Activated CD8-positive, alpha-beta T cell treated with anti-CD3 and anti-CD28 coated beads for 36 hours (primary cell): ENCODE measurements around the gene ANKIB1. TPM values are rescaled to one million over a fixed set of nuclear protein-coding genes. Genes with fewer than 3 reads are reported as not detected.
"Not testable (repeated sequence)": the region's sequence is repeated elsewhere in the genome, so short reads cannot be mapped to it uniquely, and the experiment has no call there.

Source experiments
- ATAC-seq: fragments of 200-7000 bp; cut with Tn5 transposase; one replicate; pipeline ENCODE4 v1.10.0; 2021; ENCODE audit warnings: mild to moderate bottlenecking, moderate library complexity
- CTCF ChIA-PET: fragments of 350-600 bp; sonication (Branson Sonifier 250); formaldehyde crosslinking; loops from one replicate; lab custom pipeline; 2021; ENCODE audit warnings: antibody characterized with exemption; lab: Charles Lee
- POLR2A ChIA-PET: fragments of 350-600 bp; sonication (Branson Sonifier 250); formaldehyde crosslinking; loops from one replicate; lab custom pipeline; 2021; ENCODE audit warnings: antibody characterized with exemption; lab: Charles Lee
- DNase-seq: peaks from one replicate; pipeline ENCODE4 v3.0.0-alpha.2; 2020
- H3K27ac Mint-ChIP-seq: one replicate; pipeline ENCODE4 v1.8.0; 2021; ENCODE audit warnings: mild to moderate bottlenecking, mixed read lengths
- H3K27me3 Mint-ChIP-seq: one replicate; pipeline ENCODE4 v1.8.0; 2021; ENCODE audit warnings: mixed read lengths
- H3K36me3 Mint-ChIP-seq: one replicate; pipeline ENCODE4 v1.8.0; 2021; ENCODE audit warnings: low read depth, mixed read lengths
- H3K4me1 Mint-ChIP-seq: one replicate; pipeline ENCODE4 v1.8.0; 2021; ENCODE audit warnings: low read depth, mixed read lengths
- H3K4me3 Mint-ChIP-seq: one replicate; pipeline ENCODE4 v1.8.0; 2021; ENCODE audit warnings: mild to moderate bottlenecking, moderate library complexity, mixed read lengths
- H3K9me3 Mint-ChIP-seq: one replicate; pipeline ENCODE4 v1.8.0; 2021; ENCODE audit warnings: mixed read lengths
- intact Hi-C: fragments of 100-400 bp; cut with micrococcal nuclease; formaldehyde crosslinking; loops from one replicate; pipeline ENCODE4 v1.10.0; 2022
- total RNA-seq, 2 experiments: library from RNA; stranded (reverse); gene quantifications; one replicate each; pipeline ENCODE4 v1.2.3, GENCODE V29; 2021
- TF ChIP-seq, protein P1 (sequence below): fragments of 200-600 bp; IDR thresholded peaks from one replicate; pipeline ENCODE4 v1.8.0; 2022; ENCODE audit warnings: antibody characterized with exemption, mild to moderate bottlenecking

ANKIB1 gene
- total RNA-seq, 2 experiments from 2014 or later, result 32.3 to 34.1 TPM

DNA sequence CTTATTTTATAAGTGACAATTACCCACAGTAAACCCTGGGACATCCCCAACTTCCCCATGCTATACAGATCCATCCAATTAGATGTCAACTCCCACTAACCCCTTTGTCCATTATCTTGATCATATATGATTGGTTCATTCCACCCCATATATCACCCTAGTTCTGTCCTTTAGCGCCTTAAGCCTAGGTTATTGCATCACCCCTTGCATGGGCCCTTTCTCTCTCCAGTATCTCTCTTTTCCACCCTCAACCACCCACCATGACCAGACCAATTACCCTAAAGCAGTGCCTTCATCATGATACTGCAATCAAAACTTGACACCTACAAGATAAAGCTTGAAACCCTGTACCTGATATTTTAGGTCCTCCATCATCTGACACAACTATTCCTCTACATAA lies 163.6 kb downstream of the ANKIB1 start:
- POLR2A ChIA-PET, result no interaction called here
- ATAC-seq, result no peak
- DNase-seq, result no peak
- CTCF ChIA-PET, result no interaction called here
- H3K27me3 Mint-ChIP-seq, result peaks cover 18% of the 10 kb centered on the region
- no peaks in the 10 kb centered on the region for H3K36me3 Mint-ChIP-seq
- H3K4me3 Mint-ChIP-seq, result no peak overlapping the region
- peaks cover 3% of the 10 kb centered on the region for H3K9me3 Mint-ChIP-seq
- TF ChIP-seq, protein P1, sequence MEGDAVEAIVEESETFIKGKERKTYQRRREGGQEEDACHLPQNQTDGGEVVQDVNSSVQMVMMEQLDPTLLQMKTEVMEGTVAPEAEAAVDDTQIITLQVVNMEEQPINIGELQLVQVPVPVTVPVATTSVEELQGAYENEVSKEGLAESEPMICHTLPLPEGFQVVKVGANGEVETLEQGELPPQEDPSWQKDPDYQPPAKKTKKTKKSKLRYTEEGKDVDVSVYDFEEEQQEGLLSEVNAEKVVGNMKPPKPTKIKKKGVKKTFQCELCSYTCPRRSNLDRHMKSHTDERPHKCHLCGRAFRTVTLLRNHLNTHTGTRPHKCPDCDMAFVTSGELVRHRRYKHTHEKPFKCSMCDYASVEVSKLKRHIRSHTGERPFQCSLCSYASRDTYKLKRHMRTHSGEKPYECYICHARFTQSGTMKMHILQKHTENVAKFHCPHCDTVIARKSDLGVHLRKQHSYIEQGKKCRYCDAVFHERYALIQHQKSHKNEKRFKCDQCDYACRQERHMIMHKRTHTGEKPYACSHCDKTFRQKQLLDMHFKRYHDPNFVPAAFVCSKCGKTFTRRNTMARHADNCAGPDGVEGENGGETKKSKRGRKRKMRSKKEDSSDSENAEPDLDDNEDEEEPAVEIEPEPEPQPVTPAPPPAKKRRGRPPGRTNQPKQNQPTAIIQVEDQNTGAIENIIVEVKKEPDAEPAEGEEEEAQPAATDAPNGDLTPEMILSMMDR, result no peak
- H3K4me1 Mint-ChIP-seq, result peaks cover 4% of the 10 kb centered on the region
- intact Hi-C loops, result no loop called here
- H3K27ac Mint-ChIP-seq, result no peak overlapping the region

DNA sequence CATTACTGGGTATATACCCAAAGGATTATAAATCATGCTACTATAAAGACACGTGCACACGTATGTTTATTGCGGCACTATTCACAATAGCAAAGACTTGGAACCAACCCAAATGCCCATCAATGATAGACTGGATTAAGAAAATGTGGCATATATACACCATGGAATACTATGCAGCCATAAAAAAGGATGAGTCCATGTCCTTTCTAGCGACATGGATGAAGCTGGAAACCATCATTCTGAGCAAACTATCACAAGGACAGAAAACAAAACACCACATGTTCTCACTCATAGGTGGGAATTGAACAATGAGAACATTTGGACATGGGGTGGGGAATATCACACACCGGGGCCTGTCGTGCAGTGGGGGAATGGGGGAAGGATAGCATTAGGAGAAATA lies 164.4 kb downstream of the ANKIB1 start:
- H3K27ac Mint-ChIP-seq, H3K36me3 Mint-ChIP-seq, H3K4me3 Mint-ChIP-seq, intact Hi-C loops, H3K4me1 Mint-ChIP-seq, POLR2A ChIA-PET, ATAC-seq, H3K9me3 Mint-ChIP-seq, DNase-seq: not testable (repeated sequence)
- H3K27me3 Mint-ChIP-seq, result peaks cover 18% of the 10 kb centered on the region
- CTCF ChIA-PET, result interaction anchor here (1.1 to 2.0 kb wide), 2 partner anchors 14 to 19 kb away, joined by 3 to 10 read pairs; no protein-coding TSS in a partner anchor

DNA sequence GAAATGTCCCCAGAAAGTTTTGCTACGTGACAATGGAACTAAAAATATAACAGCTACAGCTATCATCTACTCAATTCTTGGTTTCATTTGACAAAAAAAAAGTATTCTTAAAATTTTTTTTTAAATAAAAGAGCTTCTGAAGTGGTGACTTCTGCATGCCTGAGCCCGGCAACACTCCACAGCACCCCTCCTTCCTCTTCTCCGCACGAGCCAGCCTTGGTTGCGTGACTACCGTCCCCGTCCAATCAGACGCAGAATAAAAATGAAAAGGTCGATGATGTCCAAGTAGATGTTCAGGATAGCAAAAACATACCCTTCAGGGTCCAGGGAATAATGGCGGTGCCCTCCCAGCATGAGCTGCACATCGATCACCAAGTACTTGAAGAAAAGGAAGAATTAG lies 167.0 kb downstream of the ANKIB1 start:
- intact Hi-C loops, result no loop called here
- Mint-ChIP-seq H3K27ac (no peak overlapping the region), H3K4me3 (no peak overlapping the region), H3K36me3 (no peaks in the 10 kb centered on the region), H3K9me3 (peaks cover 3% of the 10 kb centered on the region), H3K27me3 (peaks cover 18% of the 10 kb centered on the region), H3K4me1 (no peaks in the 10 kb centered on the region)
- ChIA-PET CTCF (interaction anchor here (1.8 to 4.6 kb wide), 2 partner anchors 11 to 34 kb away, joined by 7 to 38 read pairs; partner anchors contain the start of gene GATAD1), POLR2A (no interaction called here)
- ATAC-seq (no peak), DNase-seq (no peak)
- TF ChIP-seq, protein P1, result no peak

DNA sequence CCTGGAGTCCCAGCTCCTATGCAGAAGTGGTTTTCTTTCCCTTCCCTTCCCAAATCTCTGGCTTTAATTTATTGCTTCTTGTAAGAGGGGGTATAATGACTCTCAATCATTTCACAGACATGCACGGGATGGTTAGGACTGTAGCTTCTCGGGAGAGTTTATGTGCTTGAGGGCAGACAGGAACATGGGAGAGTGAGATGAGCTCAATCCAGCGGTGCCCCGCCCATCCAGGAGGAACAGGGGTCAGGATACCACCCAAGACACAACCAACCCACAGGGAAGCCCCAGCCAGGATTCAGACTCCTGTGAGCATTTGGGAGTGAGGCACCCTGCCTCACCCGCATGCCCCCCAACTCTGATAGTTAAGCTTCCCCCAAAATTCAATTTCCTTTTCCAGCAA lies 167.8 kb downstream of the ANKIB1 start:
- Mint-ChIP-seq H3K4me3 (no peak overlapping the region), H3K4me1 (no peaks in the 10 kb centered on the region), H3K9me3 (peaks cover 3% of the 10 kb centered on the region), H3K27ac (no peak overlapping the region), H3K27me3 (peaks cover 18% of the 10 kb centered on the region), H3K36me3 (no peaks in the 10 kb centered on the region)
- TF ChIP-seq, protein P1, result no peak
- ATAC-seq (no peak), DNase-seq (no peak)
- ChIA-PET CTCF (interaction anchor here (0.5 to 4.6 kb wide), 3 partner anchors 11 to 34 kb away, joined by 3 to 38 read pairs (median 7); partner anchors contain the start of gene GATAD1), POLR2A (no interaction called here)
- intact Hi-C loops, result no loop called here

DNA sequence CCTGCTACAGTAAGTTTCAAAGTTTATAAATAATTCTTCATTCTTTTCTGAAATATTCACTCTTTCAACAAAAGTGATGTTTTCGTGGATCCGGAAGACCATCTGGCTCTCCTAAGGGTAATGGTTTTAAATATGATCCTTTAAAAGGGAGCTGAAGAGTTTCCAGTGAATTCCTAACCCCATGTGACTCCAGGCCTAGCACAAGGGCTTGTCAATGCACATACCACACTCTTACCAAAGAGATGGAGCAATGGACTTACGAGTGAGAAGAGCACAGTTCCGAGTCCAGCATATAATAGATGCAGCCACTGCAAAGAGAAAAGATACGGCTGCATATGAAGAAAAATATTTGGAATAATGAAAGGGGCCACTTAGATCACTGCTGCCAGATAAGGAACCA lies 169.5 kb downstream of the ANKIB1 start:
- POLR2A ChIA-PET, result interaction anchor here (1.0 to 1.5 kb wide), 2 partner anchors 9 to 32 kb away, joined by 4 read pairs; partner anchors contain the start of gene GATAD1
- TF ChIP-seq, protein P1, result no peak
- Mint-ChIP-seq H3K36me3 (no peaks in the 10 kb centered on the region), H3K4me1 (no peaks in the 10 kb centered on the region), H3K4me3 (no peak overlapping the region), H3K9me3 (no peaks in the 10 kb centered on the region), H3K27ac (no peak overlapping the region), H3K27me3 (peaks cover 11% of the 10 kb centered on the region)
- intact Hi-C loops, result no loop called here
- ATAC-seq, result no peak
- no peak for DNase-seq
- CTCF ChIA-PET, result interaction anchor here (1.8 to 4.6 kb wide), 2 partner anchors 9 to 32 kb away, joined by 4 to 38 read pairs; partner anchors contain the start of gene GATAD1
